Activated T-cell treated with anti-CD3 and anti-CD28 coated beads for 24 hours (primary cell): ENCODE results near the gene PIP5K1A.
"Not testable (repeated sequence)": the region's sequence is repeated elsewhere in the genome, so short reads cannot be mapped to it uniquely, and the experiment has no call there.

ENCODE experiments used
- DNase-seq: peaks from one replicate; pipeline ENCODE4 v3.0.0-alpha.2; 2020; ENCODE audit warnings: low read depth

Gene PIP5K1A

GRCh38 chr1:151198254-151199127 lies at the start of gene PIP5K1A:
PIP5K1A (plus strand) TSS chr1:151198552; CDS start chr1:151198997, 445 bp downstream.
- peak; percentile 98 for DNase-seq

GRCh38 chr1:151156515-151156819 lies 41.9 kb upstream of the PIP5K1A start, which contains the start of gene TNFAIP8L2:
TNFAIP8L2 (plus strand) TSS chr1:151156649; CDS start chr1:151158698, 2,049 bp downstream.
- peak; percentile 74 for DNase-seq

GRCh38 chr1:151157067-151157531 lies 41.3 kb upstream of the PIP5K1A start:
- peak; percentile 44 for DNase-seq

GRCh38 chr1:151158326-151158725 lies 40.0 kb upstream of the PIP5K1A start:
- DNase-seq = peak; percentile 43

GRCh38 chr1:151158751-151159251 lies 39.6 kb upstream of the PIP5K1A start:
- no peak for DNase-seq

- DNase-seq = no peak
These were observed 39.0 kb upstream of the PIP5K1A start for GRCh38 chr1:151159373-151159772.

GRCh38 chr1:151164732-151165280 lies 33.5 kb upstream of the PIP5K1A start:
- no peak for DNase-seq

GRCh38 chr1:151165281-151165737 lies 33.0 kb upstream of the PIP5K1A start:
- DNase-seq = no peak

- DNase-seq = peak; percentile 95
These were observed 32.4 kb upstream of the PIP5K1A start, which contains the start of the genes LYSMD1 and SCNM1 for GRCh38 chr1:151165738-151166504. LYSMD1 (minus strand) TSS chr1:151165902; CDS start chr1:151165258, 644 bp downstream. SCNM1 (plus strand) TSS chr1:151166144; CDS start chr1:151166153, 9 bp downstream.

GRCh38 chr1:151166505-151166956 lies 31.8 kb upstream of the PIP5K1A start:
- no peak for DNase-seq

- DNase-seq = no peak
These were observed 31.2 kb upstream of the PIP5K1A start for GRCh38 chr1:151167116-151167515.

GRCh38 chr1:151171190-151171589 lies 27.2 kb upstream of the PIP5K1A start:
- no peak for DNase-seq

- DNase-seq = no peak
These were observed 23.2 kb upstream of the PIP5K1A start for GRCh38 chr1:151175041-151175741.

GRCh38 chr1:151175863-151176262 lies 22.5 kb upstream of the PIP5K1A start, which contains the start of gene TMOD4:
TMOD4 (minus strand) TSS chr1:151175981; CDS start chr1:151174875, 1,106 bp downstream.
- no peak for DNase-seq

- DNase-seq = no peak
These were observed 21.8 kb upstream of the PIP5K1A start for GRCh38 chr1:151176514-151177045.

- no peak for DNase-seq
These were observed 14.1 kb upstream of the PIP5K1A start for GRCh38 chr1:151184211-151184610.

- no peak for DNase-seq
These were observed 11.1 kb upstream of the PIP5K1A start for GRCh38 chr1:151187205-151187604.

- DNase-seq = not testable (repeated sequence)
These were observed 9.7 kb upstream of the PIP5K1A start for GRCh38 chr1:151188667-151189066.

GRCh38 chr1:151189637-151190445 lies 8.5 kb upstream of the PIP5K1A start, which contains the start of gene VPS72:
VPS72 (minus strand) TSS chr1:151190197; CDS start chr1:151190121, 76 bp downstream.
- peak; percentile 82 for DNase-seq

GRCh38 chr1:151192047-151192446 lies 6.3 kb upstream of the PIP5K1A start:
- DNase-seq = no peak
